Measurements from ENCODE around the gene USP49.

Gene USP49

DNA sequence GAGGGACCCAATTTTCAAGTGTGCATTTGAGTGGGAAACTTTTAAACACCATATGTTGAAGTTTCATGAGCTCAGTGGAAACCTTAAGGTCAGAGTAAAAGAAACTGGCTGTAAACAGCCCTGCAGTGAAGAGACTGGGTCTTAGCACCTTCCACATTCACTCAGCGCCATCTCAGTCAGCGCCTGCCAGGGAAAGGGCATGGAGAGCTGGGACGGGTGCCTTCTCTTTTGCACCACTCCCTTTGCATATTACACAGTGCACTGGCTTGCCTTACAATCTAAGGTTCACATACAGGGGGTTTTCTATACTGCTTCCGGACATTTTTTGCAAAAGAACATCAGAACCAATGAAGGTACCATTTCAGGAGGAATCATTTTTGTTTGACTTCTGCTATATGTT, 103.2 kb downstream of the USP49 start:
- no peak overlapping the region for H3K9ac ChIP-seq (ENCODE audit: low read depth, low read length)
- H3K36me3 ChIP-seq (ENCODE audit: insufficient read depth, low read length) = peaks cover 15% of the 10 kb centered on the region
- no peaks in the 10 kb centered on the region for H3K4me1 ChIP-seq (ENCODE audit: insufficient read depth, low read length)
- H3K9me3 ChIP-seq (ENCODE audit: control insufficient read depth, insufficient read depth, low read length) = no peaks in the 10 kb centered on the region

GRCh38 chr6:41791305-41791704, 103.9 kb downstream of the USP49 start:
- H3K4me1 ChIP-seq (ENCODE audit: insufficient read depth, low read length) = no peaks in the 10 kb centered on the region
- H3K9me3 ChIP-seq (ENCODE audit: control insufficient read depth, insufficient read depth, low read length) = no peaks in the 10 kb centered on the region
- peaks cover 15% of the 10 kb centered on the region for H3K36me3 ChIP-seq (ENCODE audit: insufficient read depth, low read length)
- no peak overlapping the region for H3K9ac ChIP-seq (ENCODE audit: low read depth, low read length)

- Histone ChIP-seq H3K9ac (ENCODE audit: low read depth, low read length) (no peak overlapping the region), H3K9me3 (ENCODE audit: control insufficient read depth, insufficient read depth, low read length) (no peaks in the 10 kb centered on the region), H3K4me1 (ENCODE audit: insufficient read depth, low read length) (no peaks in the 10 kb centered on the region), H3K36me3 (ENCODE audit: insufficient read depth, low read length) (peaks cover 15% of the 10 kb centered on the region)
Observed at GRCh38 chr6:41790045-41790444, 105.1 kb downstream of the USP49 start.

DNA sequence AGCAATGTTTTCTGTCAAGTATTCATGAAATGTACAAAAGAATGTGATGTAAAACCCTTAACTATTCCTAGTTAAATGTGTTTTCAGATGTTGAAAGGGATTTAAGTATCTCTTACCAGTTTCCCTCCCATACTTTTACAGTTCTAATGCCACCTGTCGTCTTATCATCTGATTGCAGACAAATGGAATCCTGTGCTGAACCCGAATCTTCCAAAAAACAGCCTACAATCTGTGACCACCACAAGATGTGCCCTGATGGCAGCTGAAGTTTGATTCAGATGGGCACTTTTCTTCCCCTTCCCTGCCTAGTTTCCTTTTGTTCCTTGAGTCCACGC, 105.8 kb downstream of the USP49 start:
- H3K9me3 ChIP-seq (ENCODE audit: control insufficient read depth, insufficient read depth, low read length) = no peaks in the 10 kb centered on the region
- H3K9ac ChIP-seq (ENCODE audit: low read depth, low read length) = no peak overlapping the region
- H3K36me3 ChIP-seq (ENCODE audit: insufficient read depth, low read length) = peaks cover 15% of the 10 kb centered on the region
- no peaks in the 10 kb centered on the region for H3K4me1 ChIP-seq (ENCODE audit: insufficient read depth, low read length)

- no peaks in the 10 kb centered on the region for H3K9me3 ChIP-seq (ENCODE audit: control insufficient read depth, insufficient read depth, low read length)
- H3K9ac ChIP-seq (ENCODE audit: low read depth, low read length) = peak within 1 kb of the TSS; percentile 81
- no peaks in the 10 kb centered on the region for H3K4me1 ChIP-seq (ENCODE audit: insufficient read depth, low read length)
Observed at GRCh38 chr6:41787219-41787917, 107.8 kb downstream of the USP49 start, which contains the start of gene TOMM6. TOMM6 (plus strand) TSS chr6:41787694; CDS start chr6:41787698, 4 bp downstream.

DNA sequence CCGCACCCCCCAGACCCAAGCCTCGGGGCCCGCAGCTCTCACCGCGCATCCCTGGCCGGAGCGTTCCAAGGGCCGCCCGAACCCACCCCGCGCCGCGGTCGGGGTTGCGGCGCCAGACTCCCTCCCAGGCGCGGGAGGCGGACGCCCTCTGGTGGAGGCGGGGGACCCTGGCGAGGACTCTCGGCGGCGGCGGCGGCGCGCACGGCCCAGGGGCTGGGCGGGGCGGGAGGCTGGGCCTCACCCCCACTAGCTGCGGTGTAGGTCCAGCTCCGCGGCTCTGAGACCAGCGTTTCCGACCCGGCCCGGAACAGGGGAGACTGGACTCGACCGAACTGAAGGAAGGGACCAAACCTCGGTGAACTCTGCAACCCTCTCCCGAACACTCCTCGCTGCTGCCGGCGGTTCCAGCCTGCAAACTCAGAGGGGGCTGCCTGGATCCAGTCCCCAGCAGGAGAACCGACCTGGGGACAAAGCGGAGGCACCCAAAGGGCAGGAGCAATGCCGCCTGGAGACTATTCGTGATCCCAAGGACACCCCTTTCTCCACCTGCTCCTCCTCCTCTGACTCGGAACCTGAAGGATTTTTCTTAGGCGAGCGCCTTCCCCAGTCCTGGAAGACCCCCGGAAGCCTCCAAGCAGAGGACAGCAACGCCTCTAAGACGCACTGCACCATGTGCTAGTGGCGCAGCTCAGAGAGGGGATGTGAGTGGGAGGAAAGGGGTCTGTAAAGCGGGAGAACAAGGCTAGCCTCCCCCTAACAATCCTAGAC, 108.5 kb downstream of the USP49 start:
- H3K9ac ChIP-seq (ENCODE audit: low read depth, low read length) = peak overlapping the region; percentile 81

More at GRCh38 chr6:41787219-41787917, 107.8 kb downstream of the USP49 start, which contains the start of gene TOMM6:
- peaks cover 15% of the 10 kb centered on the region for H3K36me3 ChIP-seq (ENCODE audit: insufficient read depth, low read length)

GRCh38 chr6:41785689-41786450, 109.3 kb downstream of the USP49 start:
- H3K36me3 ChIP-seq (ENCODE audit: insufficient read depth, low read length) = peaks cover 10% of the 10 kb centered on the region

More for the DNA sequence above, 108.5 kb downstream of the USP49 start:
- Histone ChIP-seq H3K9me3 (ENCODE audit: control insufficient read depth, insufficient read depth, low read length) (no peaks in the 10 kb centered on the region), H3K36me3 (ENCODE audit: insufficient read depth, low read length) (peaks cover 14% of the 10 kb centered on the region), H3K4me1 (ENCODE audit: insufficient read depth, low read length) (no peaks in the 10 kb centered on the region)

GRCh38 chr6:41785254-41785653, 109.9 kb downstream of the USP49 start:
- H3K9me3 ChIP-seq (ENCODE audit: control insufficient read depth, insufficient read depth, low read length) = no peaks in the 10 kb centered on the region
- H3K9ac ChIP-seq (ENCODE audit: low read depth, low read length) = no peak overlapping the region
- peaks cover 8% of the 10 kb centered on the region for H3K36me3 ChIP-seq (ENCODE audit: insufficient read depth, low read length)
- no peaks in the 10 kb centered on the region for H3K4me1 ChIP-seq (ENCODE audit: insufficient read depth, low read length)

More at GRCh38 chr6:41785689-41786450, 109.3 kb downstream of the USP49 start:
- Histone ChIP-seq H3K4me1 (ENCODE audit: insufficient read depth, low read length) (no peaks in the 10 kb centered on the region), H3K9me3 (ENCODE audit: control insufficient read depth, insufficient read depth, low read length) (no peaks in the 10 kb centered on the region), H3K9ac (ENCODE audit: low read depth, low read length) (peak overlapping the region; percentile 81; the same call in 1 of the 2 replicates)

GRCh38 chr6:41784581-41785171, 110.5 kb downstream of the USP49 start:
- Histone ChIP-seq H3K9me3 (ENCODE audit: control insufficient read depth, insufficient read depth, low read length) (no peaks in the 10 kb centered on the region), H3K9ac (ENCODE audit: low read depth, low read length) (no peak overlapping the region), H3K36me3 (ENCODE audit: insufficient read depth, low read length) (peaks cover 8% of the 10 kb centered on the region)

DNA sequence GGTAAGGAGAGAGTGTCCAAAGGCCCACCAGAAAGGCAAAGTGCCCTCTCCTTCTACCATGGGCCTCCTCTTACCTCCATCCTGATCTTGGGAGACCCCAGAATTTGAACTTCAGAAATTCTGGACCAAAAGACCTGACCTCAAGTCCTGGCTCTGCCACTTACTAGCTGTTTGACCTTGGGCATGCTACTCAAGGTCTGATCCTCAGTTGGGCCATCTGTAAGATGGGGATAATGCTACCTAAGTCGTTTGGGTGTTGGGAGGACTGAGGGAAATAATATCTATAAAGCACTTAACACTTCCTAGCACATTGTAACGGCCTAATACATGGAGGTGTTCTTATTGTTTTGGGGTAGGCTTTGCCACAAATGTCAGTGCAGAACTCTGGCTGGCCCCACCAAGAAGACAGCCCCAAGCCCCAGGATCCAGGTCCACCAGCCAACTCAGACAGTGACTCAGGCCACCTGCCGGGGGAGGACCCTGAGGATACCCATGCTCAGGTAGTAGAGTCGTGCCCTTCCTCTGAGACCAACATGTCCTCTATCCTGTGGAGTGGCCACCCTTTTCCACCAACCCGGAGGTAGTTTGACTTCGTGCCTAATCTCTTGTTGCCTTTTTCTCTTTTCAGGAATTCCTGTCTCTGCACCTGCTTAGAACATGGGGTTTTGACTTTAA, 111.9 kb downstream of the USP49 start:
- no peaks in the 10 kb centered on the region for H3K36me3 ChIP-seq (ENCODE audit: insufficient read depth, low read length)
- no peaks in the 10 kb centered on the region for H3K9me3 ChIP-seq (ENCODE audit: control insufficient read depth, insufficient read depth, low read length)
- no peak overlapping the region for H3K9ac ChIP-seq (ENCODE audit: low read depth, low read length)
- no peaks in the 10 kb centered on the region for H3K4me1 ChIP-seq (ENCODE audit: insufficient read depth, low read length)

More at GRCh38 chr6:41784581-41785171, 110.5 kb downstream of the USP49 start:
- no peaks in the 10 kb centered on the region for H3K4me1 ChIP-seq (ENCODE audit: insufficient read depth, low read length)

DNA sequence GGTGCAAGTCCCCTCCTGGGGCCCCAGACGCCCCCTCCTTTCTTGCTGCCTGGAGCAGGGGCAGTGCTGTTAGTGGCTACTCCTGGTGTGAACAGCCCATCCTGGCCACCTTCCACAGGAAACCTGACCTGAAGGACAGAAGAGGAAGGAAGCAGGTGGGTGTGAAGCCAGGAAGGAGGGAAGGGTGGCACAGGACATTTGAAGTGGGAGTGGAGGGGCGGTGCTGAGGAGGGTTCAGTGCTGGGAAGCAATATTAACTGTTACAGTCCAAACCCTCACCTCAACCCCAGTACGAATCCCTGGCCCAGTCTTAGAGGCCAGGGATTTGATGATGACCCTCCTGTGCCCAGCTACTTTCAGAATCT, 113.8 kb downstream of the USP49 start:
- Histone ChIP-seq H3K9me3 (ENCODE audit: control insufficient read depth, insufficient read depth, low read length) (no peaks in the 10 kb centered on the region), H3K9ac (ENCODE audit: low read depth, low read length) (peak overlapping the region; percentile 38; the same call in 1 of the 2 replicates), H3K36me3 (ENCODE audit: insufficient read depth, low read length) (no peaks in the 10 kb centered on the region), H3K4me1 (ENCODE audit: insufficient read depth, low read length) (no peaks in the 10 kb centered on the region)

- Histone ChIP-seq H3K9me3 (ENCODE audit: control insufficient read depth, insufficient read depth, low read length) (no peaks in the 10 kb centered on the region), H3K36me3 (ENCODE audit: insufficient read depth, low read length) (no peaks in the 10 kb centered on the region), H3K9ac (ENCODE audit: low read depth, low read length) (peak within 1 kb of the TSS; percentile 81), H3K4me1 (ENCODE audit: insufficient read depth, low read length) (no peaks in the 10 kb centered on the region)
Observed at GRCh38 chr6:41780551-41781365, 114.4 kb downstream of the USP49 start, which contains the start of gene PRICKLE4. PRICKLE4 (plus strand) TSS chr6:41780782; CDS start chr6:41783474, 2,692 bp downstream.
